Activated CD4-positive, alpha-beta T cell treated with anti-CD3 and anti-CD28 coated beads for 24 hours (primary cell): Measurements from ENCODE around the gene TFAP2E.

Experiments used
- DNase-seq, 2 donors: peaks; one replicate each; pipeline ENCODE4 v3.0.0-alpha.2; 2020; ENCODE audit warnings: low read depth in 2 of 2

Gene TFAP2E

DNA sequence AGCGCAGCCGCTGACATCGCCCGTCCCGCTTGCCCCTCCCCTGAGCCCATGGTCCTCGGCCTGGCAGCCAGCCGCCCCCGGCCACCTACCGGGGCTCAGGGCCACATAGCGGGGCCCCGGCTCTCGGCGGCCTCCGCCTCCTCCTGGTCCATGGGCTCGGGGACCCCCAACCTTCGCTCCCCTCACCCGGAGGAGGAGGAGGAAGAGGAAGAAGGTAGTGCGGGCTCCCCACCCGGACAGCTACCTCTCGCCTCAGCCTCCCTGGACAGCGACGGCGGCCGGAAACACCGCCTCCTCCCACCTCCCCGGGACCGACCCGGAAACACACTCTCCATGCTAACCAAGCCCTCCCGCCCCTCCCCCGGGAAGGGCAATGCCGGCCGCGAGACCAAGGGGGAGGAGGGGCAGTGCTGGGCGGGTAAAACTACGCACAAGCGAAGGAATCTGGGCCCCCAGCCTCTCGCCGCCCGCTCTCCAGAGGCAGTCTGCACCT lies 15.9 kb upstream of the TFAP2E start, which contains the start of gene KIAA0319L:
KIAA0319L (minus strand) TSS at position 286 of the 493 bp plus-strand sequence. CDS start 2,912 bp downstream, outside the sequence.
- DNase-seq: no peak

DNA sequence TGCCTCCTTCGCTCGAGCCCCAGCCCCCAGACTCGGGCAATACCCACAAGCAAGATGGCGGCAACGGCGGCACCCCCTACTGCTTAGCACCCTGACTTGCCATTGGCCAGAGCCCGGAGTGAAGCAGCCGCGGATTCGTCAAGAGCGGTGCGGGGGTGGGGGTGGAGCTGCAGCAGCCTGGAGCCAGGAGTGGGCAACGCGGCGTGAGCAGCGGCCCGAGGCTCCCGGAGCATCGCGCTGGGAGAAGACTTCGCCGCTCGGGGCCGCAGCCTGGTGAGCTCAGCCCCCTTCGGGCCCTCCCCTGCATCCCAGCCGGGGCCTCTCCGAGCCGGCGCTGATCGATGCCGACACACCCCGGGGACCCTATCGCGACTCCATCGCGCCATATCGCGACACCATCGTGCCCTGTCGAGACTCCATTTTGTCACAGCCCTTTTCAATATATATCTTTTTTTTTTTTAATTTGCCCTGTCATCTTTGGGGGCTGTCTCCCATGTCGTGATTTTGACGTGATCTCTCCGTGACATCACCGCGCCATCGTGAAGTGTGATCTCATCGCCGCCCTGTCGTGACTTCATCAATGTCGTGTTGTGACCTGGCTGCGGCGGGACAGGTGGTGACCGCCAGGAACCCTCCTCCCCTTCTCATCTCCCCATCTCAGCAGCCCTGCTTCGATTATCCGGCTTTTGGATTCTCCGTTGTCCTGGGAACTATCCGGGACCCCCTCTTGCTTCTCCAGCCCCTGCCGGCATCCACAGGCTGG lies 15.3 kb upstream of the TFAP2E start, which contains the start of gene NCDN:
NCDN (plus strand) TSS at position 189 of the 763 bp plus-strand sequence; CDS start at position 581, 392 bp downstream.
- DNase-seq: peak; percentile 93 to 96

DNA sequence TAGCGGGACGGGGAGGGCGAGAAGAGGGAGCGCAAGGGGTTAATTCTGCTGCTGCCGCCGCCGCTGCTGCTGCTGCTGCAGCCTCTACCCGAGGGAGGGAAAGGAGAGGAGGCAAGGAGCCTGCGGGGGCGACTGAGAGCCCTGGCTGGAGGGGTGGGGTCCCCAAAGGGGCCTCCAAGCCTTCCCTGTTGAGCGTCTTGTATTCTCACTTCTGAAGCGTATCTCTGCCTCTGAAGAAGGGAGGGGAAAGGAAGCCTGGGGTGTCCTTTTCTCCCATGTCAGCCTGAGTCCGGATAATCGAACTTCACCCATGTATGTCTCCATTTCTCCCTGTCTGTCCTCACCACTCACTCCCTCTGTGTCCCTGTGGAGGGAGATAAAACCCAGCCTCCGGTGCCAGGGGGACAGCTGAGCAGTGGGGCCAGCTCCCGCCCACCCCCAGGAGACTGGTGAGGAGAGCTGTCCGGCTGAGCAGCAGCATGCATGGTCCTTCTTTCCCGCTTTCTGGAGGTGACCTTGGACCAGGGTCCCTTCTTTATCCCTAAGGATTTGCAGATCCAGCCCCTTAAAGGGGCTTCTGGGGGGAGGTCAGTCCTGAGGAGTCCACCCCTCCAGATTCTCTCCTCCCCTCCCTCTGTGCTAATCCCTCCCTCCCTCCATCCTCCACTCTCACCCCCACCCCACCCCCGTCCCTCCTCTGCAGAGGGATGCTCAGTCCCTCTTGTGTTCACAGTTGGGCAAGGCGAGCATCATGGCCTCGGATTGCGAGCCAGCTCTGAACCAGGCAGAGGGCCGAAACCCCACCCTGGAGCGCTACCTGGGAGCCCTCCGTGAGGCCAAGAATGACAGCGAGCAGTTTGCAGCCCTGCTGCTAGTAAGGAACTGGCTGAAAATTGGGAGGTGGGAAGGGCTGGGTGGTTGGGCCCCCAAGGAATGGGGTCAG lies 14.5 kb upstream of the TFAP2E start:
- no peak for DNase-seq

DNA sequence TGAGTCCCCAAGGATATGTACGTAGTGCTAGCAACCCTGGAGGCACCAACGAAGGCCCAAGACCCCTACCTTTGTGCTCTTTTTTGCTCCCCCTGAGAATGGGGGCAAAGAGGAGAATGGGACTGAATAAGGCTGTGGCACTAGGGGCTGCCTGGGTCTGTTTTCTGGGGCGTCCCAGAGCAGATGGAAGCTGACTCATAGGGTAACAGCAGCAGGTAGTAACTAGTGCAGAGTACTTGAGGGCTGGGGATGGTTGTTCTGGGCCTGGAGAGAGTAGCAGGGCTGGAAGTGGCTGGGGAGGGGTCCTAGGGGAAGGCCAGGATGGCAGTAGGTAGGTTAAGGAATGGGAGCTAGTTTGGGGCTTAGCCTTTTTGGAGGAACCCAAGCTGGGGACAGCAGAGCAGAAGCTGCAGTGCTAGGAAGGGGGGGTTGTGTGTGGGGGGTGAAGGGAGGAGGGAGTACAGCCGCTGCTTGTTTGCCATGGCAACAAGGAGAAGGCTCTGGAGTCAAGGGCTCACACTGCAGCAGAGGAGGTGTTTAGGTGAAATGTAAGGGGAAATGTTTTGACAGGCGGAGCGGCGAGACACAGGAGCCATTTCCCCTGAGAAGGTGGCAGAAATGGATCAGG lies 13.7 kb upstream of the TFAP2E start:
- no peak for DNase-seq

DNA sequence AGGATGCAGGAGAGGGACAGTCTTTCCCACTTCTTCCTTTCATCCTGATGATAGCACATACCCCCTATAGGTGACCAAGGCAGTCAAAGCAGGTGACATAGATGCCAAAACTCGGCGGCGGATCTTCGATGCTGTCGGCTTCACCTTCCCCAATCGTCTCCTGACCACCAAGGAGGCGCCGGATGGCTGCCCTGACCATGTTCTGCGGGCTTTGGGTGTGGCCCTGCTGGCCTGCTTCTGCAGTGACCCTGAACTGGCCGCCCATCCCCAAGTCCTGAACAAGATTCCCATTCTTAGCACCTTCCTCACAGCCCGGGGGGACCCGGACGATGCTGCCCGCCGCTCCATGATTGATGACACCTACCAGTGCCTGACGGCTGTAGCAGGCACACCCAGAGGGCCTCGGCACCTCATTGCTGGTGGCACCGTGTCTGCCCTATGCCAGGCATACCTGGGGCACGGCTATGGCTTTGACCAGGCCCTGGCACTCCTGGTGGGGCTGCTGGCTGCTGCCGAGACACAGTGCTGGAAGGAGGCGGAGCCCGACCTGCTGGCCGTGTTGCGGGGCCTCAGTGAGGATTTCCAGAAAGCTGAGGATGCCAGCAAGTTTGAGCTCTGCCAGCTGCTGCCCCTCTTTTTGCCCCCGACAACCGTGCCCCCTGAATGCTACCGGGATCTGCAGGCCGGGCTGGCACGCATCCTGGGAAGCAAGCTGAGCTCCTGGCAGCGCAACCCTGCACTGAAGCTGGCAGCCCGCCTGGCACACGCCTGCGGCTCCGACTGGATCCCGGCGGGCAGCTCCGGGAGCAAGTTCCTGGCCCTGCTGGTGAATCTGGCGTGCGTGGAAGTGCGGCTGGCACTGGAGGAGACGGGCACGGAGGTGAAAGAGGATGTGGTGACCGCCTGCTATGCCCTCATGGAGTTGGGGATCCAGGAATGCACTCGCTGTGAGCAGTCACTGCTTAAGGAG lies 12.6 kb upstream of the TFAP2E start:
- DNase-seq: no peak

DNA sequence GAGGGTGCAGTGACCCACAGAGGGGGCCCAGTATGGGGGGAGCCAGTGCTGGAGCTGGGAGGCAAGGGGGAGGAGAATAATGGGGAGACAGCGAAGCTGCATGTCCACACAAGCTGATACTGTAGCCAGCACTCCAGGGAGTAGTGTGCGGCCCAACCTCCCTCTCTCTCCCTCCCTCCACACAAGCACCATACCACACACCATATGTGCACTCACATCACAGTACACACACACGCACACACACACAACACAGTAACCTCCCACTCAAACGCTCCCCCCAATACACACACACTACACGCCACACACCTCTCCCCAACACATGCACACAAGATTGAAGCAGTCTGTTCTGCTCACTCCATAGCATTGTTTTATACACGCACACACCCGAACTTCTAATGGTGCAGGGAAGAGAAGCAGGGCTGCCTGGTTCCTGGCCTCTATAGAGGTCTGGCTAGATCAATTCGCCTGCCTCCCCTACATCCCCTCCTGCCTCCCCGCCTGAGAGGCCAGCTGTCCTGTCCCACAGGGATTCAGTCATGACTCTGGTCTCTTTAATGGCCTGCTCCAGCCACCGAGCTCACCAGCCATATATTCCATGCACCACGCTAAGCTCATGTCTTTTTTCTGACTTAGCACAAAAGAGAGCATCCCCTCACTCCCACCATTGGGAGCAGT lies 11.7 kb upstream of the TFAP2E start:
- no peak for DNase-seq

DNA sequence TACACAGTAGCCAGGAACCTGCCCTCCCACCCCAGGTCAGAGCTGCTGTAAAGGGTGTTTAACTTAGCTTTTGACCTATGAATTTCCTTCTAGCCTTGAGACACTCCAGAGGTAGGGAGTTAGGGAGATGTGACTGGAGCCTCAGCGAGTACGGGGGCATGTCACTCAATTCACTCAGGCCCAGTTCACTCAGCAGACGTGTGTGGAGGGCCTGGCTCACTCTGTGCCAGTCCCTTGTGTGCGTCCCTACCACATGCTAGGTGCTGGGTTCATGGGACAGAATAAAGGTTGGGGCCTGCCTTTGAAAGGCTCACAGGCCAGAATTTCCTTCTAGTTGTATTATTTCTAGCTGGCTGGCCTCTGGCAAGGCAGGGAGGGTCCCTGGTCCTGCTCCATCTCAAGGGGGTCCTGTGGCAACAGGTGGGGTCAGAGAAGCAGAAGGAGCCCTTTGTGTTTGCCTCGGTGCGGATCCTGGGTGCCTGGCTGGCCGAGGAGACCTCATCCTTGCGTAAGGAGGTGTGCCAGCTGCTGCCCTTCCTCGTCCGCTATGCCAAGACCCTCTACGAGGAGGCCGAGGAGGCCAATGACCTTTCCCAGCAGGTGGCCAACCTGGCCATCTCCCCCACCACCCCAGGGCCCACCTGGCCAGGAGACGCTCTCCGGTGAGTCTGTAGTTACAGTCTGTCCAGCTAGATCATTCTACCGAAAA lies 11.0 kb upstream of the TFAP2E start:
- DNase-seq: no peak

DNA sequence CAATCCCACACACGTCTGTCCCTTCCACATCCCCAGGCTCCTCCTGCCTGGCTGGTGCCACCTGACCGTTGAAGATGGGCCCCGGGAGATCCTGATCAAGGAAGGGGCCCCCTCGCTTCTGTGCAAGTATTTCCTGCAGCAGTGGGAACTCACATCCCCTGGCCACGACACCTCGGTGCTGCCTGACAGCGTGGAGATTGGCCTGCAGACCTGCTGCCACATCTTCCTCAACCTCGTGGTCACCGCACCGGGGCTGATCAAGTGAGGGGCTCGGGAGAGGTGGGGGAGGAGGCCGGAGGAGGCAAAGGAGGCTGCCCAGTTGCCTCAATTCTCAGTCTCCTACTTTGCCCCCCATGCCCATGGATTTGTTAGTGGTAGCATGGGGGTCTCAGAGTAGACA lies 9.9 kb upstream of the TFAP2E start:
- DNase-seq: no peak

DNA sequence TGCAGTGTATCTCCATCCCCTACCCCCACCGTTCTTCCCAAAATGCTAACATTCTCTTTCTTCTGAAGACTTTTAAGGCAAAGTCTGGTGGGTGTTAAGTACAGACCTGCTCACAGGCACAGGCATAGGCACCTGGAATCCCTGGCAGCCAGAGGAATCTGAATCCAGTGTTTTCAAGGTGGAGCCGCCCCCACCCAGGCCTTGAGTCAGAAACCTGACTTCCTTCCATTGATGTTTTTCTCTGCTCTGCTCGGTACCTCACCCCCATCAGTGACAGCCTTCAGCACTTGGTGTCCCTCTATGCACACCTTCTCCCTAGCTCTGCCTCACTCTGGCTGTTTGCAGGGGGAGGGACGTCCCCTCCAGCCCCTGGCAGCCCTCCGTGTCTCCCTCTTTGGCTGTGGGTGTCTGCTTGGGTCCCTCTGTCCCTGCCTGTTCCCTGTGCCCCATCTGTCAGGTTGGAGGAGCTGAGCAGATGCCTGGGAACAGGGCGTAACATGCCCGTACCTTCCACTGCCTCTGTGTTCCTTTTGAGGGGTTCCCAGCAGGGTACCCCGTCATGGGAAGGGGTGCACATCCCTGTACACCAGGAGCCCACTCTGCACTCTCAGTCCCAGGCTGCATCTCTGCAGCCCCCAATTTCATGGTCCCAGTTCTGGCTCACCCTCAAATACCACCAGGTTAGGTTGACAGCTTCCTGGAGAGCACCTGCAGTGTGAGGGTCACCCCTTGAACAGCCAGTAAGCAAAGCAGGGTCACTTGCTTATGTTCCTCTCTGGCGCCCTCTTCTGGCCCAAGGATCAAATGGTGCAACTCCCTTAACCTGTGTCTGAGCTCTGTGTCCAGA lies 8.9 kb upstream of the TFAP2E start:
- peak; percentile 75 to 76 for DNase-seq

DNA sequence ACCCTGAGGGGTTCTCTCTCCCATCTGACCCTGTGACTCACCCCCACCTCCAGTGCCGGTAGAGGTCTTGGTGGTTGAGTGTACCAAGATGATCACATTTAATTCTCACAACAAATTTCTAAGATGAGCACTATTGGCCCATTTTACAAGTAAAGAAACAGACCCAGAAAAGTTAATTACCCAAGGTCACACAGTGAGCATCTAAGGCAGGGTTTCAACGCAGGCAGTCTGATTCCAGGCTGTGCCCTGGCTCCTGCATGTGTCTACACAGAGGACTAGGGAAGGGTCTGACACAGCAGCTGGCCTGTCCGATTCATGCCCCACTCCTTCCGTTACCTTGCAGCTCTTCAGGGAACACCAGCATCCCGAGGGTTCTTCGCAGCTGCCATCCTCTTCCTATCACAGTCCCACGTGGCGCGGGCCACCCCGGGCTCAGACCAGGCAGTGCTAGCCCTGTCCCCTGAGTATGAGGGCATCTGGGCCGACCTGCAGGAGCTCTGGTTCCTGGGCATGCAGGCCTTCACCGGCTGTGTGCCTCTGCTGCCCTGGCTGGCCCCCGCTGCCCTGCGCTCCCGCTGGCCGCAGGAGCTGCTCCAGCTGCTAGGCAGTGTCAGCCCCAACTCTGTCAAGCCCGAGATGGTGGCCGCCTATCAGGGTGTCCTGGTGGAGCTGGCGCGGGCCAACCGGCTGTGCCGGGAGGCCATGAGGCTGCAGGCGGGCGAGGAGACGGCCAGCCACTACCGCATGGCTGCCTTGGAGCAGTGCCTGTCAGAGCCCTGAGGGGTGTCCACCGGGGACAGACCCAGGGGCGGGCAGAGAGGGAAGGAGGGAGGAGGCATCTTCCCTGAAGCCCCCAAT lies 8.0 kb upstream of the TFAP2E start:
- no peak for DNase-seq

DNA sequence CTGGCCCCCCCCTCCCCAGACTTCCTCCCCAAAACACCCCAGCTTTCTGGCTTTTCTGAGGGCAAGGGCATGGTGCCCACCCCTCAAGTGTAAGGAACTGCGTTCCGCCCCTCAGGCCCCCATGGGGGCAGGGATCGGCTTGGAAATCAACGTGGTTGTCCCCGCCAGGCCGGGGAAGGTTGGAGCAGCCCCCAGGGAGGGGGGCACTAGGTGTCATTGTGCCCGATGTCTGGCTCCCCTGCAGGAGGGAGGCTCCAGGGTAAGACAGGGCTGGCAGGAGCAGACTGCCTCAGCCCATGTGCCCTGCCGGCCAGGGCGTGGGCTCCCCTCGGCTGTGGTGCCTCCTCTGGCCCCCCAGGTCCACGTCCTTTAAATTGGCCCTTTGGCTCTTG lies 7.4 kb upstream of the TFAP2E start:
- DNase-seq: no peak

DNA sequence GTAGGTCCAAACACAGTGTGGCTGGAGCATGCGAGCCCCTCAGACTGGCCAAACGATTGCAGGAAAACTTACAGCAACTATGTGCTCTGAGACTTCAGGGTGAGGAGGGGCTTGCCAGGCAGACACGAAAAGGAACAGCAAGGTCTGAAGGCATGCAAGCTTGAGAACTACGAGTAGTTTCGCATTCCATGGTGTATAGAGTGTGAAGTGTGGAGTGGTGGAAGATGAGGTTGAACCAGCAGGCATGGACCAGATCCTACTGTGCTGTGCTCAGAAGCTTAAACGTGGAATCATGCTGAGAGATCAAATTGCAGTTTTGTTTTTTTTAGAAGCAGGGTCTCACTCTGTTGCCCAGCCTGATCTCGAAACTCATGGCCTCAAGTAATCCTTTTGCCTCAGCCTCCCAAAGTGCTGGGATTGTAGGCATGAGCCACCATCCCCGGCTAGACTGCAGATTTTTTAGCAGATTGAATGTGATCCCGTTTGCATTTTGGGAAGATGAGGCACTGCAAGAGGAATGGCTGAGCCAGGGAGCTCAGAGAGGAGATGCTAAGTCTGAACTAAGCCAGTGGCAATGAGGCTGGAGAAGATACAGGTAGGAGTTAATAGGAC lies 5.1 kb upstream of the TFAP2E start:
- DNase-seq: no peak

DNA sequence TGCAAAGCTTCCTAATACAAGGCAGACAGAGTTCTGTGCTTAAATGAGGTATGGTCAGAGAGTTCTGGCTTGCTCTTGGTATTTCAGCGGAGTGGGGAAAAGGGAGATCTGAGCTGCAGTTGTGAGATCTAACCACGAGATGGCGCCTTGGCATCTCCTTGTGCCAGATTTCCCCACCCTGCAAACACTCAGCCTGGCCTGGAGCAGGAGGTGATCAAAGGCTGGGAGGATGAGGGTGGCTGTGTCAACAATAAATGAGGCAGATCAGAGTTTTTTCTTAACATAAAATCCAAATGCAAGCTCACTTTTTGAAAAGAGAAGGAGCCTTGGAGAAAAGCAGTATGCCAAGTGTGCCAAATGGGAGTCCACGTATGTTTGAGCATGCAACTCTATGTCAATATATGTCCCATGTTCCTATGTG lies 4.1 kb upstream of the TFAP2E start:
- peak in 1 of 2 donors; percentile 53 for DNase-seq

DNA sequence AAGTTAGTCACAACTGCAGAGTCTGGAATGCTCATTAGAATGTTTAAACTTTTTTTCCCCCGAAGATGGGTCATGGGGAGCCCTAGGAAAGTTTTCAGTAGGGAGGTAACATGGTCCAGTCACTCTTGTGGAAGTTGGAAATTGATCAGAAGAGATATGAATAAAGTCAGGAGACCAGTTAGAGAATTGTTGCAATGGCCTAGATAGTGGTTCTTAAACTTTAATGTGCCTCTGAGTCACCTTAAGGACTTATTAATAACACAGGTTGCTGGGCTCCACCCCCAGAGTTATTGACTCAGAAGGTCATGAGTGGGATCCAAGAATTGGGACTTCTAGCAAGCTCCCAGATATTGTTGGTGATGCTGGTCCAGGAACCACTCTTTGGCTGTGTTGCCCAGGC lies 3.2 kb upstream of the TFAP2E start:
- no peak for DNase-seq

DNA sequence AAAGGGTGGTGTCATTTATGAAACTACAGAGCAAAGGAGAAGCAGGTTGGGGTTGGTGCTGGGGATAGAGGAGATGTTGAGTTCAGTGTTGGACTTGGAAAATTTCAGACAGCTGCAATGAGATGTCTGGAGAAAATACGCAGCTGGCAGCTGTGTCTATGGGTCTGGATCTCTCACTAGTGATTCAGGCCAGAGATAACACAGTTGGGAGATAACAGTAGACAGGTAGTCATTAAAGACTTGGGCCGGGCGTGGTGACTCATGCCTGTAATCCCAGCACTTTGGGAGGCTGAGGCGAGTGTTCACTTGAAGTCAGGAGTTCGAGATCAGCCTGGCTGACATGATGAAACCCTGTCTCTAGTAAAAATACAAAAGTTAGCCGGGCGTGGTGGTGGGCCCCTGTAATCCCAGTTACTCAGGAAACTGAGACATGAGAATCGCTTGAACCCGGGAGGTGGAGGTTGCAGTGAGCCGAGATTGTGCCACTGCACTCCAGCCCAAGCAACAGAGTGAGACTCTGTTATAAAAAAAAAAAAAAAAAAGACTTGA lies 2.5 kb upstream of the TFAP2E start:
- no peak for DNase-seq

DNA sequence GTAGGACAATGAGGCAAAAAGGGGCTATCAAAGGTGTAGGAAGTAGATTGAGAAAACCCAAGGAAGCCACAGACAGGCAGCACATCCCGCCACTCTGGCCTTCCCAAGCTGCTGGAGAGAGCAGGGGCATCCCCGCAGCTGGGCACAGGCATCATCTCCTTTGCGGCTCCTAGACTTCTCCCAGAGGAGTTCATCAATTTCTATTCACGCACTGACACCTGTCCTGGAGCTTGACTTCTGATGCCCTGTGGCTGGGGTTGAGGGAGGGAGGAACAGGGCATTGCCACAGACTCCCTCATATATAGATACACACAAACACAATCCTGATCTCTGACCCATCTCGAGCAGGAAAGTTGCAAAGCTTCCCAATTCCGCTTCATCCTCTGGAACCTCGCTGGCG lies 1.9 kb upstream of the TFAP2E start:
- DNase-seq: no peak

DNA sequence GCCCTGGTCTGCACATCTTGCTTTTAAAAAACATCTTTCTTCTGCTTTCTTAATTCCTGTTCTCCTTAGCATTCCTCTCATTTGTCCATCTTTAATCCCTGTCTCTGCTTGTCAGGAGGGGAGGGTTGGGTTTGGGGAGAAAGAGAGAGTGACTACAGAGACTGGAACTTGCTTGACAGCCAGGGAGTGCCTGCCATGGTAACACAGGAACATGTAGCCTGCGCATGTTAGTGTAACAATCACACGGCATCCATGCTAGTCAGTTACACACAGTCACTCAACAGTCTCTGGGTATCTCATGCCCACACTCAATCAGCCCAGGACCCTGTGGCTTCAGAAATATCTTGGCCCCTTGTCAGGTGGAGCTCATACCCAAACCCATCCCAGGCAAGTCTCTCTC lies 818 bp upstream of the TFAP2E start:
- DNase-seq: no peak
